GM19372 (cell line): Measurements from ENCODE around the gene CREB3L4.
"Not testable (repeated sequence)": the region's sequence is repeated elsewhere in the genome, so short reads cannot be mapped to it uniquely, and the experiment has no call there.

Experiments used
- ATAC-seq: cut with Tn5 transposase; IDR thresholded peaks from one replicate; pipeline ENCODE4 v1.9.1; 2021; ENCODE audit warnings: mild to moderate bottlenecking, low read depth, moderate library complexity; ENCODE audit not compliant: unreplicated experiment

Gene CREB3L4

GRCh38 chr1:153957744-153958110, 10.0 kb upstream of the CREB3L4 start:
- ATAC-seq, result peak; percentile 7

- ATAC-seq, result peak; percentile 74
Measured at GRCh38 chr1:153958111-153958960, 9.4 kb upstream of the CREB3L4 start, which contains the start of gene CRTC2. TSS of gene CRTC2 (minus strand) at chr1:153958612. CDS start at chr1:153958497, 115 bp downstream.

- ATAC-seq, result no peak
Measured at GRCh38 chr1:153958961-153959260, 8.8 kb upstream of the CREB3L4 start.

- ATAC-seq, result no peak
Measured at GRCh38 chr1:153959454-153959853, 8.2 kb upstream of the CREB3L4 start.

GRCh38 chr1:153960206-153960605, 7.5 kb upstream of the CREB3L4 start:
- ATAC-seq, result no peak

DNA sequence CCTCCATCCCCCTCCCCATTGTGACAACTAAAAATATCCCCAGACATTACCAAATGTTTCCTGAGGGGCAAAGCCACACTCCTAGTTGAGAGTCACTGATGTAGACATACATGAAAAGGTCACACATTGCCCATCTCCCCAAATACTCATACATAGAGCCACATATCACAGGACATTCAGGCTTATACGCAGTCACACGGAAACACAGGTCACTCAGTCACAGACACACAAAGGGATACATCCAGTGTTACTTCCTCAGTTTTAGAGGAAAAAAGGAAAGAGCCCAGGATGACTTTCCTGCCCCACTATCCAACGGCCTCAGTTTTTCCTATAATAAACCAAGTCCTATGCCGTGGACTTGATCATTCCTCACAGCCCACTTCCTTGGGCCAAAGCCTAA, 6.3 kb upstream of the CREB3L4 start:
- no peak for ATAC-seq

DNA sequence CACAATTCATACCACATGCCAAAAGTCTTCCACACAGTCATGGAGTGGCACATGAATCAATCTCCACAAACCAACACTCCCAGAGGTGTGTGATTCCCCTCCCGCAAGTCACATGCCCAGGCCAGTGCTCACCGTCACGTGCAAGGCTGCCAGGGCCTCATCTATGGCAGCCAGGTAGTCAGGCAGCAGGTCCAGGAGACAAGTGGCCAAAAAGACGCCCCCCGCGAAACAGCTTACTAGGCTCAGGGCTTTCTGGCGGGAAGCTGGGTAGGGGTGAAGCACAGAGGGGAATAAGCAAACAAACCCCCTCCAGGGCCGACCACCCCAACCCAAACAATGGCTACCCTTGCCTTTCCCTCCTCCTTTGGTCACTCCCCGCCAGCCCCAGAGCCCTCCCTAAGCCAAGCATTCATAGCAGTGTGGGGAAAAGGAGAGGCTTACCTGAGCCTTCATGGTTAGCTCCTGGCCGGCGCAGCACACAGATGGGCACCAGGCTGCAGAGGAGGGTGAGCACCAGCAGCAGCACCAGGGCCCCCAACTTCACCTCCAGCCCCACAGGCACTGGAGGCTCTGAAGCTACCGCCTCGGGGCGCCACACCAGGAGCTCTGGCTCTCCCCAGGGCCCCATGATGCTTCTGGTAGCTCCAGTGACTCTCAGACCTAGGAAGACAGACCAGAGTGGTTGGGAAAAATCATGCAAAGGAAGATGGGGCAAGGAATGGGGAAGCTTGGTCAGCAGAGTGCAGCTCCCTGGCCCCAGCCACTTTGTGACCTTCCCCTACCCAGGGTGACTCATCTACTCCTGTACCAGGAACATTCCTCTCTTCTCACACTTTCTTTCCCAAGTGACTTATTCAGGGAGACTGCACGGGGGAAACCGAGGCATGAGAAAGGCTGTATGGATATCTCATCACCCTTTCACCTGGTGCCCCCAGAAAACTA, 5.3 kb upstream of the CREB3L4 start:
- ATAC-seq, result no peak

GRCh38 chr1:153963030-153963849, 4.5 kb upstream of the CREB3L4 start, which contains the start of gene SLC39A1:
TSS of gene SLC39A1 (minus strand) at chr1:153963537. CDS start at chr1:153962715, 822 bp downstream.
- ATAC-seq, result peak; percentile 45

DNA sequence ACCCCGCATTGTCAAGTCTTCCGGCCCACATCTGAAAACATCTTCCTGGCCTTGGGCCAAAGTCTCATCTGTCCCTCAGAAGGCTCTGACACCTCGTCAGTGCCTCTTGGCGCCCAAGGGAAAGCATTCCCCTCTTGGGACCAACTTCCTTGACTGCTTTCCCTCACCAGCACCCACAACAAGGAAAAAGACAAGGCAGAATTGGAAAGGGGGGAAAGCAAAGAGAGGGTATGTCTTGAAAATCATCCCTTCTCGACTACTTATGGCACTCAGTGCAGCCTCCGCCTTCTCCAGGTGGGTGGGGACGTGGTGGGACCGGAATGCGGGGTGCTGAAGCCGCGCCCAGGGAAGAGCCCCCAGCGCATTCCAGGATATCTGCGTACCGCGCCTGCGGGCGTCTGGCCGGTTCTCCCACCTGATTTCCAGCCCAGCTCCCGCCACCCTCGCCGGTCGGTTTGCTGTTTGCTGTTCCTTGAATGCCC, 3.8 kb upstream of the CREB3L4 start:
- no peak for ATAC-seq

DNA sequence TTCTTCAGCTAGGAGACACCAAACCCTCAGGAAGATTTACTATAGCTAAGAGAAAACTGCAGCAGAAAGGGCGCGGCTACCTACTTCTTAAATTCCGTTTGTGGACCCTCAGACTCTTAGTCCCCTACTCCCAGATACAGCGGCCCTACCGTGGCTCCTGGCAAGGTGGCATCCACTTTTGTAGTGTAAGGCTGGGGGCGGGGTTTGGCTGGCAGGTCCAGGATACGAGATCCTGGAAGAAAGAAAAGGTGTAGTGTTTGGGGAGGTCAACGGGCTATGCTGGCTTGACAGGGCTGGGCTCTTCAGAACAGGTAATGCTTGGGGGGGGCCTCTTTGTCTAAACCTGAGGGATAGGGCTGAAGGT, 280 bp downstream of the CREB3L4 start:
- ATAC-seq, result no peak

GRCh38 chr1:153968408-153968807, 706 bp downstream of the CREB3L4 start:
- ATAC-seq, result no peak

- ATAC-seq, result no peak
Measured at GRCh38 chr1:153968972-153969371, 1.3 kb downstream of the CREB3L4 start.

- ATAC-seq, result no peak
Measured at GRCh38 chr1:153970346-153970745, 2.6 kb downstream of the CREB3L4 start.

- ATAC-seq, result no peak
Measured at GRCh38 chr1:153973071-153973470, 5.4 kb downstream of the CREB3L4 start.

- no peak for ATAC-seq
Measured at GRCh38 chr1:153973525-153973924, 5.8 kb downstream of the CREB3L4 start.

- no peak for ATAC-seq
Measured at GRCh38 chr1:153976819-153977249, 9.1 kb downstream of the CREB3L4 start.

DNA sequence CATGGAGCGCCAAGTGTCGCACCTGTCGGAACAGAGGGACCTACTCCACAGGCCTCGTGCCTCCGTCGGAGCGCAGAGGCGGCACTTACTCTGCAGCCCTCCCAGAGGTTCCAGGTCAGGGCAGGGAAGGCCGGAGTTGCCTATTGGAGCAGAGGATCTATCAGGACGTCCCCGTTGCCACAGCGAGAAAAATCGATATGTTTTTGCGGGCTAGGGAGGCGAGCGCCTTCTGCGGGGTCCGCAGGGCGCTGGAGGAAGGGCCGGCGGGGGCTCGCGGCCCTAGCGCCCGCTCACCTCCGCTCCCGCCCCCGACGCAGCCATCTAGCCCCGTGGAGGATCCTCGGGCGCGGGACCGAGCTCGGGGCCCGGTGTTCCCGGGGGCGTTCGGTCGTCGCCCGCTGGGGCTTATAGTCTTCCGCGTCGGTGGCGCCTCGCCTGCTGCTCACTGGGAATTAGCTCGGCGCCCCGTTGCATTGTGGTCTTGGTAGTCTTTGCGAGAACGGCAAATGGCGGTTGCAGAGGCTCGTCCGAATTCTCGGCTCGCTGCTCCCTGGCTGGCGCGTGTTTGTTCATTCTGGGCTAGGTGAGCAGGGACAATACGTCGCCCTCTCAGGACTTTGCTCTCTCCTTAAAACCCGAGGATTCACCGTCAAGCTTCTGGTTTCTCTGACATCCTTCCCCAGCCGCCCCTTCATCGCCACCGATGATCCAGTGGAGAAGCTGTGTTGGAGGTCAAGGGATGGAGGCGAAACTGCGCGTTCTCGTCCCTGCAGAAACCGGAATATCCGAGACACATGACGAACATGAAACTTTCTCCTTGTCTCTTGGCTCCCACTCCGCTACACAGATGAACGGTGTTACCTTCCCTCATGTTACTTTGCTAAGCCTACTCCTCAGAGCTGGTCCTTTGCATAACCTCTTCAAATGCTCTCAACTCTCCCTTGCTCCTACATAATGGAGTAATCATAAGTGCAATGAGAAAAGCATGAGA, 9.8 kb downstream of the CREB3L4 start, which contains the start of gene JTB:
Gene JTB (minus strand): TSS at position 425 of the 991 bp plus-strand sequence. CDS start 422 bp downstream, at position 3.
- ATAC-seq, result peak; percentile 80

GRCh38 chr1:153978274-153978909, 10.7 kb downstream of the CREB3L4 start:
- no peak for ATAC-seq

GRCh38 chr1:153979091-153979490, 11.4 kb downstream of the CREB3L4 start:
- not testable (repeated sequence) for ATAC-seq
